Measurements from ENCODE around the gene CACNG3.

DNA sequence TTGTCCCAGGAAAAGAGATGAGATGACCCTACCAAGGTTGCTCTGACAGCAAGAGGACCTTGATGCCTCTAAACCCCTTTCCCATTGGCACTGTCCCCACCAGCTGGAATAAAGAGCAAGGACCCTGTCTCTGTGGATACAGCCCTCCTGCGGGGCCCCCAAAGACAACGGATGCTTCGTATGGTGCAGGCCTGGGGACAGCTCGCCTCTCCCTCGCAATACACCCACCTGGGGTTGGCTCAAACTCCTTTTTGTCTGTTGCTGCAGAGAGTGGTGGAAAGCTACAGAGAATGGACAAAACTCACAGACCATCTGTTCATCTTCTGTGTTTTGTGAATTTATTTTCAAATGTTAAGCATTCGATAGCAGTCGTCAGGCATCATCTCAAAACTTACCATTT lies 27.6 kb upstream of the CACNG3 start:
- TF ChIP-seq YY1 (IDR thresholded peaks at IDR 0.05; ENCODE audit: insufficient read depth, insufficient read length) (no peak), ZNF274 (IDR thresholded peaks at IDR 0.05; ENCODE audit: low read depth, low read length) (no peak), SUZ12 (IDR thresholded peaks at IDR 0.05; ENCODE audit: extremely low read depth, insufficient read depth, insufficient read length) (no peak)
